Left ventricle myocardium superior (tissue), 1 donor: ENCODE data around the gene E2F3. TPM values are rescaled to one million over a fixed set of nuclear protein-coding genes. Genes with fewer than 3 reads are reported as not detected.
"Not testable (repeated sequence)": the region's sequence is repeated elsewhere in the genome, so short reads cannot be mapped to it uniquely, and the experiment has no call there.

Experiments used
- ATAC-seq: fragments of 200-7000 bp; cut with Tn5 transposase; one replicate; pipeline ENCODE4 v1.9.1; 2020; ENCODE audit warnings: mild to moderate bottlenecking, moderate library complexity
- DNase-seq: peaks from one replicate; pipeline ENCODE4 v3.0.0-alpha.2; 2020
- intact Hi-C: fragments of 100-400 bp; cut with micrococcal nuclease; formaldehyde crosslinking; loops from one replicate; pipeline ENCODE4 v1.11.0; 2022
- total RNA-seq: library from RNA; stranded (reverse); fragmentation: NEBNext Ultra II Directional; extraction: Animal tissue kit (Norgen Biotek cat#: 25700); gene quantifications from one replicate; pipeline ENCODE4 v1.2.1, GENCODE V29; 2021
- donor health status: DM: no; HTN: yes; CAD: no; lungs with severe emphysema.

Gene E2F3
- total RNA-seq, 1 donor from 2014 or later: 5.6 TPM

DNA sequence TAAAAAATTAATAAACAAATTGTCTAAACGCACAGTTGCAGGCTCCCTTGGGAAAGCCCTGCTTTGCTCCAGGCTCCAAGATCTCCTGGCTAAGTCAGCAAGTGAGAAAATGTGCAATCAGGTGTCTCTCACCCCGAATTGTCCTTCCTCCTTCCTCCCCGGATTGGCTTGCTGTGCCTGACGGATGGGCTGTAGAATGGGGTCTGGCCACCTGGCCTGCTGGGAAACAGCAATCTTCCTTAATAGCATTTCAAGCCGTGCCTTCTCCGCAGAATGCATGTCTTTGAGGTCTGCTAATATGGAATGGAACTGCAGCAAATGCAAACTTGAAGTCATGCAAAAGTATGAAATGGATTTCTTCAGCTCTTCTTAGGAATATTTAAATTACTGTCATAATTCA, 88.9 kb downstream of the E2F3 start:
- intact Hi-C loops: no loop called here
- ATAC-seq (no peak), DNase-seq (no peak)

DNA sequence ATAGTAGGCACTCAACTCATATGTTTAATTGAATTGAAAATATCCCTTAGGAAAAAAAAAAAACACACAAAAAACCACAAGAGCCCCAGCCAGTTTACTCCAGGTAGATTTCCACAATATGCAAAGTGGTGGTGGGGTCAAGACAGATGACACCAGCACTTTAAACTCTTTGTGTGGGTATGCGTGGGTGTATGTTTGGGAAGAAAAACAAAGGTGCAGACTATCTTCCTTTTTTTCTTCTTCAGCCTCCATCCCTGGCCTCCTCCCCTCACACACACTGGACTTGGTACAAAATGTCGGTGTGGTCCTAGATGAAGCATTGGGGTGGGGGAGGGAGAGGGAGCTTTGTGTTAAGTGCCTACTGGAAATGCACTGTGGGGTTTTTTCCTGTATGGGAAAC, 90.4 kb downstream of the E2F3 start:
- intact Hi-C loops: no loop called here
- no peak for DNase-seq
- no peak for ATAC-seq

DNA sequence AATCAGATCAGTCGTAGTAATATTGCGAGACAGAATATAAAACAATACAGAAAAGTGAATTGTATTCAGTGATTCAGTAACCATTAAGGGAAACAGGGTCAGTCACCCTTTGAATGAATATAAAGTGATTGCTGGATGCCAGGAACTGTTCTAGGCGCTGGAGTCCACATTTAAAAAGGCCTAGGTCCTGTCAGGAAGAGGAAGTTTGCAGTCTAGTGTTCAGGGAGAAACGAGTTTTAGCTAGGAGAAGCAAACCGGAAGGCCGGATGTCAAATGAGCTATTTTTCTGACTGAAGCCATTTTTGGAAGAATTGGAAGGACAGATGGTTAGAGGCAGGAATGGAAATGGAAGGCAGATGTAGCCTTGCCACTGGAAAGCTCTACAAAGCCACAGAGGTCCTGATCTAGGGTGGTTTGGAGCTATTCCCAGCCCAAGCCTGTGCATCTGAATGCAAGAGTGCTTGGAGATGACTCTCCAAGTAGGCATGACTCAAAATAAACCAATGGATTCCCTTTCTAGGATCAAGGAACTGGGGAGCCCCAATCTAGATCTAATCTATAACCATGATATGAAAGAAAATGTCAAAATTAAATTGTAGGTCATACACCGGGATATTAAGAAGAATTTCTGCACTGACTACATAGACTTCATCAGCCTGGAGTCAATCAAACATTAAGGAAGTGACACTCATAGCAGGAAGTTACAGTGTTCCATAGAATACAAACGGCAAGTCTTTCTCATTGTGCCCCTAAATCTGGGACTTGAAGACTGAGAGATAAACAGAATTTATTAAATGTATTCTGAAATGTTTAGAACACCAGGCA, 95.7 kb downstream of the E2F3 start:
- intact Hi-C loops: no loop called here
- no peak for ATAC-seq
- DNase-seq: no peak

DNA sequence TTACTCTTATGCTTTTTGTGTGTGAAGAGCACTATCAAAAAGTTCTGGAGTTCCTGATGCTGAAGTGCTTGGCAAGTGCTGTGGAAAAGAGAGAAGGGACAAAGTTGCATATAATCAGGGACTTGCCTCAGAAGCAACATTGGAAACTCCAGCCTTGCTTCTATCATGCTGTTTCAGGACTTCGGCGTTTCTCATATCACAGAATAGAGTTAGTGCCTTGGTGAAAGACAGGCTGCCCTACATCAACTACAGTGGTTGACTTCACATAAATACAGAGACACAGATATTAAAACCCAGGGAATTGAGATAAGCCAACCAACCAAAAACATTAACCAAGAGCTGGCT, 96.3 kb downstream of the E2F3 start:
- intact Hi-C loops: no loop called here

DNA sequence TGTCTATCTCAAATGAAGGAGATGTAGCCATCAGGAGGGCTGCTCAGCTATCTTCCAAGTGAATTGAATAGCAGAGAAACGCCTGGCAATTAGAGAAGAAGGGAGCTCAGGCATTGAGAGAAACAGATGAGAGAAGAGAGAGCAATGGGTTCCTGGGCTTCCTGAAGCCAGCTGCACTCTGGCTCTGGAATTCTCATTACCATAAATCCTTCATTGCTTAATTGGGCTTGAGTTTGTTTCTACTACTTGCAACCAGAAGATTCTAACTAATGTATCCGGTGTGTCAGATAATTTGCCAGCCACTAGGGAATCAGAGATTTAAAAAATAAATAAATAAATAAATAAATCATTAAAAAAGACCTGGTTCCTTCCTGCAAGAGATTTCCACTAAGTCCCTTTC, 107.5 kb downstream of the E2F3 start:
- no peak for ATAC-seq
- DNase-seq: no peak
- intact Hi-C loops: no loop called here

More for the DNA sequence above, 96.3 kb downstream of the E2F3 start:
- ATAC-seq: no peak
- DNase-seq: no peak

DNA sequence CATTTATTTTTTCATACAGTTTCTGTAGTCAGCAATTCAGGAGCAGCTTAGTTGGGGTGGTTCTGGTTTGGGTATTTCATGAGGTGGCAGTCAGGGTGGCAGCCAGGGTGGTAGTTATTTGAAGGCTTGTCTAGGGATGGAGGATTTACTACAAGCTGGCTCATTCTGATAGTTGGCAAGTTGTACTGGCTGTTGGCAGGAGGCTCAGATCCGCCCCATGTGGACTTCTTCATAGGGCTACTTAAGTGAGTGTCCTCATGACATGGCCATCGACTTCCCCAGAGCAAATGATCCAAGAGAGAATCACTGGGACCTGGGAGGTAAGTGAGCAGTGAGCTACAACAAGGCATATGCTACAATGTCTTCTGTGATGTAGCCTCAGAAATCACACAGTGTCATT, 110.2 kb downstream of the E2F3 start:
- intact Hi-C loops: no loop called here
- DNase-seq (no peak), ATAC-seq (no peak)

DNA sequence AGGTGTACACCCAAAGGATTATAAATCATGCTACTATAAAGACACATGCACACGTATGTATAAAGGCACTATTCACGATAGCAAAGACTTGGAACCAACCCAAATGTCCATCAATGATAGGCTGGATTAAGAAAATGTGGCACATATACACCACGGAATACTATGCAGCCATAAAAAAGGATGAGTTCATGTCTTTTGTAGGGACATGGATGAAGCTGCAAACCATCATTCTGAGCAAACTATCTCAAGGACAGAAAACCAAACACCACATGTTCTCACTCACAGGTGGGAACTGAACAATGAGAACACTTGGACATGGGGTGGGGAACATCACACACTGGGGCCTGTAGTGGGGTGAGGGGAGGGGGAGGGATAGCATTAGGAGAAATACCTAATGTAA, 123.5 kb downstream of the E2F3 start:
- DNase-seq, ATAC-seq: not testable (repeated sequence)
- intact Hi-C loops: loop anchor here (10.0 kb wide), 1 partner anchor 430 kb away; no protein-coding TSS in a partner anchor

DNA sequence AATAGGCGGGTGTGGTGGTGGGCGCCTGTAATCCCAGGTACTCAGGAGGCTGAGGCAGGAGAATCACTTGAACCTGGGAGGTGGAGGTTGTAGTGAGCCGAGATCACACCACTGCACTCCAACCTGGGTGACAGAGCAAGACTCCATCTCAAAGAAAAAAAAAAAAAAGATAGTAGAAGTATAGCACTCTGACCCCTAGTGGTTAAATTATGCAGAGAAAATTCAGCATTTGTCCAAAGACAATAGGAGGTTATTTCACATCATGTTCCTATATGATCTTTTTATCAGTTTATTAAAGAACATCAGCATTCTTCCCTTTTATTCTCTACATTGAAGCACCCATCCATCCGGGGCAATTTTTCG, 127.4 kb downstream of the E2F3 start:
- intact Hi-C loops: loop anchor here (2.0 to 10.0 kb wide), 2 partner anchors 238 to 434 kb away; no protein-coding TSS in a partner anchor
- ATAC-seq: peak; percentile 72

DNA sequence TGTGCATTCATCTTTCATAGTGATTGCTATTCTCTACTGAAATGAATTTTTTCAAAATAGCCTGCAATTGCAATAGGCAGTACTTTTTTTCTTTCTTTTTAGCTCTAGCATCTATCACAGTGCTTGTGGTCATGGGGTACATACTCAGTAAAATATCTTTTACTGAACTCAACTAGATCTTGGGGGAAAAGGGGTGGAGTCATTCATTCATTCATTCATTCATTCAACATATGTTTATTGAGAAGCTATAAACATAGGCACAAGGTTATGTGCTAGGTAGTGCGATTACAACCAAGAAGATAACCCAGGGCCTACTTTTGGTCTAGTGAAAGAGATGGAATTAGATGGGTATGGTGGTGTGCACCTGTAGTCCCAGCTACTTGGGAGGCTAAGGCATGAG, 131.2 kb downstream of the E2F3 start:
- ATAC-seq: no peak
- intact Hi-C loops: loop anchor here (5.0 kb wide), 1 partner anchor 131 kb away; the partner anchor contains the start of gene E2F3

More for the DNA sequence above, 127.4 kb downstream of the E2F3 start:
- not testable (repeated sequence) for DNase-seq

DNA sequence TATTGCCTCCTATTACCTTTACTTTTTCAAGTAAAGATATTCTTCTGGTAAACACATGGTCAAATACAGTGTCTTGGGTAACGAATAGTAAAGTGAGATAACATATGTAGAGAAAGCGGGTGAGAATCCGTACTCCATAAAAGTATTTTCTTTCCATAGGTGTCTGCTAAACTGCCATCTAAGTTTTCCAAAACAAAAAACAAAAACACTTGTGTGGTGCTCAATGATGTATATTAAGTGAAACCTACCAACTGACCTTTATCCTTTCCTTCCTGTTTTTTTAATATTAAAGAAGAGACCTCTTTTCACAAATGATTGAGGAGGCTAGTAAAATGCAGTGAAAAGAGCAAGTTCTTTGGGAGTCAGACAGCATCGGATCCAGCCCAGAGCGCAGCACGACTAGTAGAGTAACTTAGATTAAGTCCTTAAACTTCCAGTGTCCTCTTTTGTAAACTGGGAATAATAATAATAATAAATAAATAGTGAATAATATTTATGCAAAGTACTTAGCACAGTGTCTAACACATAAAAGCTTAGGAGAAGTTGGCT, 132.1 kb downstream of the E2F3 start:
- DNase-seq: no peak
- intact Hi-C loops: loop anchor here (5.0 kb wide), 1 partner anchor 132 kb away; the partner anchor contains the start of gene E2F3
- no peak for ATAC-seq

More for the DNA sequence above, 131.2 kb downstream of the E2F3 start:
- no peak for DNase-seq

DNA sequence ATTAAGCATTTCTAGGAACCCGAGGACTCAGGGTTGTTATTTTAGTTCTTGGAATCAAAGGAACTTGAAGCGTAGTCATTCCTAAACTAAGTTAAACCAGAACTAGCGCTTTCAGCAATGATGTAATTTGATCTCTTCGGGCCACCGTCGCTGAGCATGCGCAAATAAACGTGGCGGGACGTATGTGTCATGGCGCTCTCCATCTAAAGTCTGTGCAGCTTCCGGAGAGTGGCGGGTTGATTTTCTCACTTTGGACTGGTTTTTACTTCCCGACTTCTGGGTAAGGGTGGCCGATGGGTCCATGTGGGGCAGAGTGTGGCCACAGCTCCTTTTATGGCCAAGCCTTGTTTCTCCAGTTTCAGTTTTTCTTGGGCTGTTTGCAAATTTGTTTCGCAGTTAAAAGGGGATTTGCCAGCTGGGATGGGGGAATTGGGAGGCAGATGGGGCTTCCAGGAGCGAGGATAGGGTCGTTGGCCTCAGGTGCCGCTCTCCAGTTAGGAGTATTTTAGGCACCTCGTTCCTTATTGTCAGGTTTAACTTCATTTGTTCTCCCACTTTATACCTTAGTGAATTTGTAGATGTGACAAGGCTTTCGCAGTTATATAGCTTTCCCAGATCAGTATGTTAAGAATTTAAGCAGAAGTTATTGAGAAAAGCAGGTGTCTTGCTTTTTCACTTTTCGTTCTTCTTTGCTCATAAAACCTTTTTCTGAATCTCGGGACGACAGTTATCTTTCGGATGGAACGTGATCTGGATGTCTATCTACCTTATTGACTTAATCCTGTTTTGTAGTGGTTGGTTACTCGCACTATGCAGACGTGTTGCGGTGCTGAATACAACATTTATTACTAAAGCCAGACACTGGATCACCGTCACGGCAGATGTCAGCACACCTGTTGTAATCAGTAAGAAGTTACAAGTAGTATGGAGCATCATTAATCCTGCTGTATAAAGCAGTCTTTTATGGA, 132.9 kb downstream of the E2F3 start, which contains the start of gene CDKAL1:
Gene CDKAL1 (plus strand): TSS at position 163 of the 968 bp plus-strand sequence. CDS start 11,894 bp downstream, outside the sequence.
- peak; percentile 96 for ATAC-seq
- peak; percentile 90 for DNase-seq
- intact Hi-C loops: loop anchor here (5.0 kb wide), 1 partner anchor 132 kb away; the partner anchor contains the start of gene E2F3

DNA sequence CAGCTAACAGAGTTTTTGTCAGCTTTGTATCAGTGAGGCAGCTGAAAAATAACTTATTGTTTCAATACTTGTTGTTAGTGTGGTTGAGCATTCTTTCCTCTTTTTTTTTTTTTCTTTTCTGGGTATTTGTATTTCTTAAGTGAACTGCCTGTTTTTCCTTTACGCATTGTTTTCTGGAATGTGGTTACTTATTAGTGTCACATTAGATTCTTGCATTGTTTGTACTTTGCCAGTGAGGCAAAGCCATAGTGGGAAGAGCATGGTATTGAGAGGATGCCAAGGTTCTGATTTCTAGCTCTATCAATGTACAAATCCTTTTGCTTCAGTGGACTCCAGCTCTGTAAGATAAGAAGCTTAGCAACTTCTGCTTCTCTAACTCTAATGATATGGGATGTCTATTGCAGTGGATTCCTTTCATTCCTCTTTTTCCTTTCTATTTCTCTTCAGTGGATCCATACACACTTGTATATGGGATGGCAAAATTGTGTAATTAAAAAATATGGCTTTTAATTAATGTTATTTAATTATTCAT, 136.5 kb downstream of the E2F3 start:
- intact Hi-C loops: no loop called here
- ATAC-seq (no peak), DNase-seq (no peak)

DNA sequence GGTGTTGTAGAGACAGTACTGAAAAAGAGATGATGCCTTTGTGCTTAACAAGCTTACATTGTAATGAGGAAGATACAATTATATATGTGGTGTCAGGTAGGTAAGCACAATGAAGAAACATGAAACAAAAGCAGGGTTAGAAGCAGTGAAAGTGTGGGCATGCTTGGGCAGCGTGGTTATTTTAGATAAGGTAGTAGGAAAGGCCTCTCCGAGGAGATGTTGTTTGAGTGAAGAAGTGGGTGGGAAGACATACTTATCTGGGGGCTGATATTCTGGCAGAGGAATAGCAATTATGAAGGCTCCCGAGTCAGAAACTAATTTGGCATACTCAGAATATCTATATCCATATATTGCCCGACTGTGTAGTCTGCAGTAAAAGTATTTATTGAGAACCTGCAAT, 137.2 kb downstream of the E2F3 start:
- DNase-seq: no peak
- intact Hi-C loops: no loop called here
- no peak for ATAC-seq

DNA sequence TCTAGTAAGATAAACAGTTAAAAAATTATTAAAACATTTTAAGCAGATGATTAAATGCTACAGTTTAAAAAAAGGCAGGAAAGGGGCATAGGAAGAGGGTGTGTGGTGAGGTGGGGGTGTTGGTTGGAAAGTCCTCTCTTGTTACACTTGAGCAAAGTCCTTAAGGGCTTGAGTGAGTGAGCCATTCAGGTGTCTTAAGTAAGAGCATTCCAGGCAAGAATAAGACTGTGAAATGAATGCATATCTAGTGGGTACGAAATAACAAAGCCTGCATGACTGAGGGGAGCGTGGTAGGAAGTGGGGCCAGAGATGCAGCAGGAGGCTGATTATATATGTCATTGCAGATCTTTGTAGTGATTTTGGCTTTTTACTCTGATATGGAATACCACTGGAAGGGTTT, 137.7 kb downstream of the E2F3 start:
- no peak for ATAC-seq
- no peak for DNase-seq
- intact Hi-C loops: no loop called here

DNA sequence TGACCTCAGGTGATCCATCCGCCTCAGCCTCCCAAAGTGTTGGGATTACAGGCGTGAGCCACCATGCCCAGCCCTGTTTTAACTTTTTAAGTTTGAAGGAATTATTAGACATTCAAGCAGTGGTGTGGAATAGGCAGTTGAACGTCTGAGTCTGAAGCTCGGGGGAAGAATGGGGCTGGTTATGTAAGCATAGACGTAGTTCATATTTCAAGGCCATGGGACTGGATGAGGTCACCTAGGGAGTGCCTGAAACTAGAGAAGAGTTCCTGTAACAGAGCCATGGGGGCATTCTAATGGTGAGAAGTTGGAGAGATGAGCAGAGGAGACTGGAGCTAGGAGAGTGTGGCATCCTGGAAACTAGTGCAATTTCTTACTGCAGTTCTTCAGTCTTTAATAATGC, 139.0 kb downstream of the E2F3 start:
- no peak for DNase-seq
- intact Hi-C loops: no loop called here
- peak; percentile 36 for ATAC-seq

DNA sequence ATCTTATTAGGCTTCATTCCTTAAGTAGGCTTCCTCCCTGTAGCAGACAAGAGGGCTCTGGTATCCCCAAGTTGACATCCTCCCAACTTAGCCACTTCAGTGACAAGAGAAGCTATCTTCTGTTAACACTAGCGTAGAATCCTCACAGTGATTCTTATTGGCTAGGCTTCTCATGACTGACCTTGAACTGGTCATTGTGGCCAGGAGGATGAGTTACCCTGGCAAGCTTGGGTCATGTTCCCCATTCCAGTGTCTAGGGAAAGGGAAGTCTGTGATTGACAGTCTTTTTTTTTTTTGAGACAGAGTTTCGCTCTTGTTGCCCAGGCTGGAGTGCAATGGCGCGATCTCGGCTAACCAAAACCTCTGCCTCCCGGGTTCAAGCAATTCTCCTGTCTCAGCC, 139.7 kb downstream of the E2F3 start:
- DNase-seq (no peak), ATAC-seq (no peak)
- intact Hi-C loops: no loop called here

DNA sequence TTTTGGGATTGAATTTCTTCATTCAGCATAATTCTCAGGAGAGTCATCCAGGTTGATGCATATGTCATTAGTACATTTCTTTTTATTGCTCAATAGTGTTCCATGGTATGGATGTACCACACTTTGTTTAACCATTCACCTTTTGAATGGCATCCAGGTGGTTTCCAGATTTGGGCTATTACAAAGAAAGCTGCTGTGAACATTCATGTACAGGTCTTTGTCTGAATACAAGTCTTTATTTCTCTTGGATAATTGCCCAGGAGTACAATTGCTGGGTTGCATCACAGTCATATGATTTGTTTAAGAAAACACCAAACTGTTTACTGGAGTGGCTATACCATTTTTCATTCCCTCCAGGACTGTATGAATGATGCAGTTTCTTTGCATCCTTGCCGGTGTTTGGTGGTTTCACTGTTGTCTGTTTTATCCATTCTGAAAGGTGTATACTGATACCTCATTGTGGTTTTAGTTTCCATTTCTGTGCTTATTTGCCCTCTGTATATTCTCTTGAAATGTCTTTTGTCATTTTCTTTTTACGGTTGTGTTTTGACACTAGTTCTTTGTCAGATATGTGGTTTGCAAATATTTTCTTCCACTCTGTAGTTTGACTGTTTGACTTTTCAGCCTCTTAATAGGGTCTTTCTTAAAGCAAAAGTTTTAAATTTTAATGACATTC, 141.4 kb downstream of the E2F3 start:
- DNase-seq: no peak
- ATAC-seq: no peak
- intact Hi-C loops: no loop called here
